ENCODE measurements around the gene TPGS1. TPM values are rescaled to one million over a fixed set of nuclear protein-coding genes. Genes with fewer than 3 reads are reported as not detected.

TPGS1 gene
- total RNA-seq: 42.2 and 48.8 TPM in 2 replicates

DNA sequence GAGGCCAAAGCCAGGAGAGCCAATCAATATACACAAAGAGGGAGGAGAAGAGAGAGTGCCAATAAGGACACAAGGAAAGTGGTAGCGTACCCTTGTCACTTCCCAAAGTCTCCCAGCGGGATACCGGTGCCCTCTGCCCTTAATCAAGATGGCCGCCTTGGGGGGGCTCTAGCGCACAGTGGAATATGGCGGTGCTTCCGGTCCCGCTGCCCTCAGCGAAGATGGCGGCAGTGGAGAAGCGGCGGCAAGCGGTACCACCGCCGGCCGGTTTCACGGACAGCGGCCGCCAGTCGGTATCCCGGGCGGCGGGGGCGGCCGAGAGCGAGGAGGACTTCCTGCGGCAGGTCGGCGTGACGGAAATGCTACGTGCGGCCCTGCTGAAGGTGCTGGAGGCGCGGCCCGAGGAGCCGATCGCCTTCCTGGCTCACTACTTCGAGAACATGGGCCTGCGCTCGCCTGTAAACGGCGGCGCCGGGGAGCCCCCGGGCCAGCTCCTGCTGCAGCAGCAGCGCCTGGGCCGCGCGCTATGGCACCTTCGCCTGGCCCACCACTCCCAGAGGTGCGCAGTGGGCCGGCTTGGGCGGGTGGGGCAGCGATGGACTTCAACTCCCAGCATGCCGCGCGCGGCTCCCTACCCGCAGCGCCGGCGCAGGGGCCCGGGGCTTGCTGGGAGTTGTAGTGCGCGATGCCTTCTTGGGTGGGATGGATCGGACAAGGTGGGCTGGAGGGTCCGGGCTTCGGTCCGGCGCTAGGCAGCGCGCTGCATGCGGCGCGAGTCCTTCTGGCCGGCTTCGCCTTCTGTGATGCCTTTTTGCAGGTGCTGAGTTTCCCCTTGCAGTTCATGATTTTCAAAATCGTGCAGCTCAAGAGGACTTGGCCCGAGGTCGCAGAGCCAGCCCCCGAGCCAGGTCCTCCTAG lies at the start of gene TPGS1:
TPGS1 (plus strand) TSS at position 212 of the 918 bp plus-strand sequence; CDS start at position 222, 10 bp downstream.

GRCh38 chr19:460877-461720 lies 46.2 kb upstream of the TPGS1 start, which contains the start of gene SHC2:
SHC2 (minus strand) TSS chr19:461033; CDS start chr19:460996, 37 bp downstream.

GRCh38 chr19:496112-496665 lies 11.1 kb upstream of the TPGS1 start, which contains the start of gene MADCAM1:
MADCAM1 (plus strand) TSS chr19:496486; CDS start chr19:496500, 14 bp downstream.

GRCh38 chr19:531753-532560 lies 24.7 kb downstream of the TPGS1 start, which contains the start of gene CDC34:
CDC34 (plus strand) TSS chr19:531760; CDS start chr19:531932, 172 bp downstream.

DNA sequence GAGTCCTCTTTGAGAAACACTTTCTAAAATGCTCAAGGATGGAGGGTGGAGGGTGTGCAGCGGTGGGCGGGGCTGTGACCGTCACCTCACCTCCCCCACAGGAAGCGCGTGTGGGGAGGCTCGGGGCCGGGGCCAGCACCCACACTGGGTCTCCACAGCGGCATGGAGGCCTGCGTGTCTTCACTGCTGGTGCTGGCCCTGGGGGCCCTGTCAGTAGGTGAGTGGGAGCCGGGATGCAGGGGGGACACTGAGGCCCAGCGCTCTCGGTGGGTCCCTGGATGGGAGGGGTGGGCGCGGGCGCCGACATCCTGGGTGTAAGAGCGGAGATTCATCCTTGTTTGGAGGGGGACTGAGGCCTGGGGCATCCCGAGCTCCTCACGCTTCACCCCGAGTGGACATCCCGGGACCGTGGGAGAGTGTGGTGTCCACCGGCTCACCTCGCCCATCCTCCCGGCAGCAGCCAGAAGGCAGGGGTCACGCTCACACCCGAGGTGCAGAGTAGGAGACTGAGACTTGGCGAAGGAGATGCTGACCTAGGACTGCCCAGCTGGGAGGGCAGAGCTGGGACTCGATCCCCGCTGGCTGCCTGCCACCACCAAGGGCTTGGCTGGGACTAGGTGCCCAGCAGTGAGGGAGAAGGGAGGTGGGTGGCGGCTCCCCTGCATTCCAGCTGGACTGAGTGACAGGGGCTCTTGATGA lies 36.8 kb downstream of the TPGS1 start, which contains the start of gene GZMM:
GZMM (plus strand) TSS at position 144 of the 699 bp plus-strand sequence; CDS start at position 163, 19 bp downstream.

Other genes starting within 250 kb of the TPGS1 start
- 3.0 and 8.8 TPM in 2 replicates for gene PLPP2, start 216.1 kb upstream of the TPGS1 start, total RNA-seq
- gene MIER2, start 162.7 kb upstream of the TPGS1 start, total RNA-seq: 18.6 and 27.2 TPM in 2 replicates
- gene C2CD4C, start 98.3 kb upstream of the TPGS1 start, total RNA-seq: not detected in 2 replicates
- gene SHC2, start 46.5 kb upstream of the TPGS1 start, total RNA-seq: 0.29 and 3.5 TPM in 2 replicates
- gene MADCAM1, start 11.0 kb upstream of the TPGS1 start, total RNA-seq: 0.22 TPM in 1 of 2 replicates, not detected in the other
- gene CDC34, start 24.3 kb downstream of the TPGS1 start, total RNA-seq: 108 and 148 TPM in 2 replicates
- gene GZMM, start 36.6 kb downstream of the TPGS1 start, total RNA-seq: 0.66 TPM in 1 of 2 replicates, not detected in the other
- gene BSG, start 65.1 kb downstream of the TPGS1 start, total RNA-seq: 282 and 610 TPM in 2 replicates
- gene HCN2, start 82.4 kb downstream of the TPGS1 start, total RNA-seq: 1.0 and 1.8 TPM in 2 replicates
- 20.6 and 35.2 TPM in 2 replicates for gene POLRMT, start 126.0 kb downstream of the TPGS1 start, total RNA-seq
- gene FGF22, start 132.4 kb downstream of the TPGS1 start, total RNA-seq: not detected in 2 replicates
- gene RNF126, start 155.7 kb downstream of the TPGS1 start, total RNA-seq: 52.7 and 82.6 TPM in 2 replicates
- 98.0 and 117 TPM in 2 replicates for gene FSTL3, start 168.9 kb downstream of the TPGS1 start, total RNA-seq
- not detected in 2 replicates for gene PRSS57, start 188.0 kb downstream of the TPGS1 start, total RNA-seq
- 0.72 and 8.5 TPM in 2 replicates for gene PALM, start 201.4 kb downstream of the TPGS1 start, total RNA-seq
- 0.14 and 0.22 TPM in 2 replicates for gene MISP, start 243.6 kb downstream of the TPGS1 start, total RNA-seq